ENCODE measurements around the gene MTHFR. TPM values are rescaled to one million over a fixed set of nuclear protein-coding genes. Genes with fewer than 3 reads are reported as not detected.

Gene MTHFR
- total RNA-seq, 1 donor from 2014 or later, result 27.2 TPM

DNA sequence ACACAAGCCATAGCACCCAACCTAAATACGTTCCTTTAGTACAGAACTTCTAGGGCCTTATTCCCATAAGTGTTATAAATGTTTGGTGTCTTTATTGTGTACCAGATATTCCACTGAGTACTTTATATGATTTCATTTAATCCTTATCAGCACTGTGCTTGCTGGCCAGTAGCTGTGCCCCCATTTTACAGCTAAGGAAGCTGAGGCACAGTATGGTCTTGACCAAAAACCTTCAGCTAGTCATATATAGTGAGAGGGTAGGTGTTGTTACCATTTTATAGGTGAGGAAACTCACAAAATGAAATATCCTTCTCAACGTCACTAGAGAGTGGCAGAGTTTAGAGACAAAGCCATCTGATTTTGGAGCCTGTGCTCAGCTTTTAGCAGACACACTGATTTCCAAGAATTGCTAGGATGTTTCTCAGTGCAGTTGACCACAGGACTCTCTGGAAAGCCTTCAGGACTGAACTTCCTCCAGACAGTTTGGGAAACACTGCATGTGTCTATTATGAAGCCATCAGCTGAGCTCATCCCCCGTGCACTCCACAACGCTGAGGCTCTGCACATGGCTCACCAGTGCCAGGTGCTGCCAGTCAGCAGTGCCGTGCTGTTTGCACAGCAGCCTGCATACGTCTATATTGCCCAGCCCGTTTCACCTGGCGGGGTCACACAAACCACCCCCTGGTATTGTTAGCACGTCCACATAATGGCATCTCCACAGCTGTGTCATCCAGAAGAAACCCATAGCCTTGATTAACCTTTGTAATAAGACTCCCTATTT is 26.4 kb upstream of the MTHFR start:
- no peak overlapping the region for H3K4me3 Mint-ChIP-seq (ENCODE audit: unreplicated experiment)
- H3K27ac Mint-ChIP-seq (ENCODE audit: unreplicated experiment), result no peak overlapping the region
- peaks cover 47% of the 10 kb centered on the region for H3K36me3 Mint-ChIP-seq (ENCODE audit: low read depth, unreplicated experiment)
- TF ChIP-seq, protein P1, sequence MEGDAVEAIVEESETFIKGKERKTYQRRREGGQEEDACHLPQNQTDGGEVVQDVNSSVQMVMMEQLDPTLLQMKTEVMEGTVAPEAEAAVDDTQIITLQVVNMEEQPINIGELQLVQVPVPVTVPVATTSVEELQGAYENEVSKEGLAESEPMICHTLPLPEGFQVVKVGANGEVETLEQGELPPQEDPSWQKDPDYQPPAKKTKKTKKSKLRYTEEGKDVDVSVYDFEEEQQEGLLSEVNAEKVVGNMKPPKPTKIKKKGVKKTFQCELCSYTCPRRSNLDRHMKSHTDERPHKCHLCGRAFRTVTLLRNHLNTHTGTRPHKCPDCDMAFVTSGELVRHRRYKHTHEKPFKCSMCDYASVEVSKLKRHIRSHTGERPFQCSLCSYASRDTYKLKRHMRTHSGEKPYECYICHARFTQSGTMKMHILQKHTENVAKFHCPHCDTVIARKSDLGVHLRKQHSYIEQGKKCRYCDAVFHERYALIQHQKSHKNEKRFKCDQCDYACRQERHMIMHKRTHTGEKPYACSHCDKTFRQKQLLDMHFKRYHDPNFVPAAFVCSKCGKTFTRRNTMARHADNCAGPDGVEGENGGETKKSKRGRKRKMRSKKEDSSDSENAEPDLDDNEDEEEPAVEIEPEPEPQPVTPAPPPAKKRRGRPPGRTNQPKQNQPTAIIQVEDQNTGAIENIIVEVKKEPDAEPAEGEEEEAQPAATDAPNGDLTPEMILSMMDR (IDR thresholded peaks at IDR 0.05; ENCODE audit: unreplicated experiment), result no peak
- no peak for DNase-seq (ENCODE audit: low spot score)
- H3K4me1 Mint-ChIP-seq (ENCODE audit: unreplicated experiment), result no peaks in the 10 kb centered on the region
- peaks cover 9% of the 10 kb centered on the region for H3K27me3 Mint-ChIP-seq (ENCODE audit: unreplicated experiment)
- H3K9me3 Mint-ChIP-seq (ENCODE audit: unreplicated experiment), result no peaks in the 10 kb centered on the region

DNA sequence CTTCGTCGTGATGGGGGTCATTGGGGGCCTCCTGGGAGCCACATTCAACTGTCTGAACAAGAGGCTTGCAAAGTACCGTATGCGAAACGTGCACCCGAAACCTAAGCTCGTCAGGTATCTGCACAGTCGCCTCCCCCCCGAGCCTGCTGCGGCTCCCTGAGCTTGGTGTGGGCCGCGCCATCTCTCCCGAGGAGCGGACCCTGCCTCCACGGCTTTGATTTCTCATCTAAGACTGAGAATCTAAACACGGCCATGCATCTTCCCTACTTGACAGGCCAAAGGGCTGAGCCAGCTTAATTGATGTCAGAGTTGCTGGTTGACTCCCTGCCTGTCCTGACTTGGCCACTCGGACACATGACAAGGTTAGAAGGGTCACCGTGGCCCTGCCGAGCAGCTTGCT is 22.7 kb upstream of the MTHFR start:
- H3K27ac Mint-ChIP-seq (ENCODE audit: unreplicated experiment), result no peak overlapping the region

DNA sequence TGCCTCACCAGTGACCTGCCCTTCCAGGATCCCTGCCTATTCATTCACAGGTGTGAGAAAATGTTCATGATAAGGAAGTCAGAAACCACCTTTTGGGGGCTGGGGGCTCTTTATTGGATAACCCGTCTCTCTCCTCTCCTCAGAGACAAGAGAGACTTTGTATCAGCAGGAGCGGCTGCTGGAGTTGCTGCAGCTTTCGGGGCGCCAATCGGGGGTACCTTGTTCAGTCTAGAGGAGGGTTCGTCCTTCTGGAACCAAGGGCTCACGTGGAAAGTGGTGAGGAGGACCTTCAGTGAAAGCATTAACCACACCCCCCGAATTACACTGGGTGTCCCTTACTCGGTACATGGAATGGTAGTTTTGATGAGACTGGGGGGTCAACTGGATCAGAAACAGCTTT is 21.2 kb upstream of the MTHFR start:
- peaks cover 42% of the 10 kb centered on the region for H3K36me3 Mint-ChIP-seq (ENCODE audit: low read depth, unreplicated experiment)
- no peak overlapping the region for H3K27ac Mint-ChIP-seq (ENCODE audit: unreplicated experiment)
- no peaks in the 10 kb centered on the region for H3K4me1 Mint-ChIP-seq (ENCODE audit: unreplicated experiment)
- no peaks in the 10 kb centered on the region for H3K9me3 Mint-ChIP-seq (ENCODE audit: unreplicated experiment)
- TF ChIP-seq, protein P1 (IDR thresholded peaks at IDR 0.05; ENCODE audit: unreplicated experiment), result no peak
- H3K4me3 Mint-ChIP-seq (ENCODE audit: unreplicated experiment), result no peak overlapping the region
- DNase-seq (ENCODE audit: low spot score), result no peak
- peaks cover 3% of the 10 kb centered on the region for H3K27me3 Mint-ChIP-seq (ENCODE audit: unreplicated experiment)

More for the DNA sequence above, 22.7 kb upstream of the MTHFR start:
- peaks cover 46% of the 10 kb centered on the region for H3K36me3 Mint-ChIP-seq (ENCODE audit: low read depth, unreplicated experiment)
- TF ChIP-seq, protein P1 (IDR thresholded peaks at IDR 0.05; ENCODE audit: unreplicated experiment), result no peak
- no peak for DNase-seq (ENCODE audit: low spot score)
- H3K4me3 Mint-ChIP-seq (ENCODE audit: unreplicated experiment), result no peak overlapping the region
- H3K9me3 Mint-ChIP-seq (ENCODE audit: unreplicated experiment), result no peaks in the 10 kb centered on the region
- peaks cover 5% of the 10 kb centered on the region for H3K27me3 Mint-ChIP-seq (ENCODE audit: unreplicated experiment)
- H3K4me1 Mint-ChIP-seq (ENCODE audit: unreplicated experiment), result no peaks in the 10 kb centered on the region

GRCh38 chr1:11825131-11825530 is 19.4 kb upstream of the MTHFR start:
- Mint-ChIP-seq H3K27ac (ENCODE audit: unreplicated experiment) (no peak overlapping the region), H3K36me3 (ENCODE audit: low read depth, unreplicated experiment) (peaks cover 44% of the 10 kb centered on the region), H3K4me3 (ENCODE audit: unreplicated experiment) (no peak overlapping the region), H3K4me1 (ENCODE audit: unreplicated experiment) (peaks cover 4% of the 10 kb centered on the region), H3K9me3 (ENCODE audit: unreplicated experiment) (no peaks in the 10 kb centered on the region), H3K27me3 (ENCODE audit: unreplicated experiment) (peaks cover 3% of the 10 kb centered on the region)
- DNase-seq (ENCODE audit: low spot score), result no peak
- TF ChIP-seq, protein P1 (IDR thresholded peaks at IDR 0.05; ENCODE audit: unreplicated experiment), result no peak

DNA sequence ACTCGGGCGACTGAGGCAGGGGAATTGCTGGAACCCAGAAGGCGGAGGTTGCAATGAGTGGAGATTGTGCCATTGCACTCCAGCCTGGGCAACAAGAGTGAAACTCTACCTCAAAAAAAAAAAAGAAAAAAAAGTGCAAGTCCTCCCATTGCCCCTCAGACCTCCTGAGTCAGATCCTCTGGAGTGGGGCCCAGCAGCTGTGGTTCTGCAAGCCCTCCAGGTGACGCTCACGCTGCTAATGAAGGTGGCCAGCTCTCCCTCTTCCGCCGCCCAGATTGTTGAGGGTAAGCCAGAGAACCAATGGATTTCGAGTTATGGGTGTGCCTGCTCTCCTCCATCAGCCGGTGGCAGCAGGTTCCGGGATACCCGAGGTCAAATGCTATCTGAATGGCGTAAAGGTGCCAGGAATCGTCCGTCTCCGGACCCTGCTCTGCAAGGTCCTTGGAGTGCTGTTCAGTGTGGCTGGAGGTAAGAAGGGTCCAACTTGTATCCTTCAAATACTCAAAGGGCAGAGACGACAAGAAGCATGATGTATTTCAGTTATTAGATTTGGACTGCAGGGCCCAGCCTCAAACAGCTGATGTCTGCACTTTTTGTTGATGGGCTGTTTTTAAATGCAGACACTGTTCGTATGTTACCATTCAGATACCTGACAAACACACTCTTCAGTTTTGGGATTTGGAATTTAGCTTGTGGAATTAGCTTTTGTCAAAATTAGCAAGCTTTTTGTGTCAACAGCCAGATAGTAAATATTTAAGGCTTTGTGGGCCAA is 17.8 kb upstream of the MTHFR start:
- no peak for DNase-seq (ENCODE audit: low spot score)
- no peak overlapping the region for H3K4me3 Mint-ChIP-seq (ENCODE audit: unreplicated experiment)
- H3K27me3 Mint-ChIP-seq (ENCODE audit: unreplicated experiment), result peaks cover 3% of the 10 kb centered on the region
- H3K4me1 Mint-ChIP-seq (ENCODE audit: unreplicated experiment), result peaks cover 4% of the 10 kb centered on the region
- TF ChIP-seq, protein P1 (IDR thresholded peaks at IDR 0.05; ENCODE audit: unreplicated experiment), result no peak
- H3K36me3 Mint-ChIP-seq (ENCODE audit: low read depth, unreplicated experiment), result peaks cover 47% of the 10 kb centered on the region
- no peak overlapping the region for H3K27ac Mint-ChIP-seq (ENCODE audit: unreplicated experiment)
- no peaks in the 10 kb centered on the region for H3K9me3 Mint-ChIP-seq (ENCODE audit: unreplicated experiment)
